Measurements from ENCODE around the gene SLC12A2.

The SLC12A2 gene

DNA sequence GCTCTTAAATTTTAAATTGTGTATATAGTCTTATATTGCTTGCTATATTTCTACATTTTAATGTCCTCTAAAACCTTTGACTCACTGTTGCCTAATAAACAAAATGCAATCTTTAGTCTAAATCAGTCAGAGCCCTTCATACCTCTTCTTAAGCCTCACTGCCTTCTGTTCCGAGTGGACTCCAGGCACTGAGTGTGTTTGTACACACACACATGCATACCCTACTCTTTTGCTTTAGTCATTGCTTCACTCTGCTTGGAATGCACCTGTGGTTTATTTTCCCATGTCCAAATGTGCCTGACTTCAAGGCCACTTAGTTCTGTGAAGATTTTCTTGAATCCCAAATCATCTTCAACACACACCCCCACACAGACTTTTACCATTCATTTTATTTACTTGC lies 60.9 kb downstream of the SLC12A2 start:
- ATAC-seq (ENCODE audit: insufficient read depth, low read depth), result no peak
- Histone ChIP-seq H3K4me1 (ENCODE audit: insufficient read depth, low read length) (no peaks in the 10 kb centered on the region), H3K79me2 (ENCODE audit: insufficient read depth, low read length) (no peaks in the 10 kb centered on the region), H3K9ac (ENCODE audit: low read depth, low read length) (no peak overlapping the region), H3K27me3 (ENCODE audit: insufficient read depth, low read length, poor library complexity) (no peaks in the 10 kb centered on the region), H3K36me3 (ENCODE audit: insufficient read depth, low read length) (peaks cover 16% of the 10 kb centered on the region; the same call in 1 of the 2 replicates), H2AFZ (ENCODE audit: low read depth, low read length) (no peak overlapping the region), H3K9me3 (ENCODE audit: insufficient read depth, low read length, severe bottlenecking) (no peaks in the 10 kb centered on the region), H4K20me1 (ENCODE audit: insufficient read depth, low read length) (no peaks in the 10 kb centered on the region), H3K4me3 (ENCODE audit: low read depth in 1 of 2, low read length in 2 of 2) (no peak overlapping the region), H3K4me2 (ENCODE audit: insufficient read depth, low read length) (no peak overlapping the region), H3K27ac (ENCODE audit: low read length) (no peak overlapping the region)
- TF ChIP-seq EZH2 (IDR thresholded peaks at IDR 0.05; ENCODE audit: borderline replicate concordance, low read depth, low read length, severe bottlenecking) (no peak), CTCF (IDR thresholded peaks at IDR 0.05; ENCODE audit: borderline replicate concordance, extremely low read depth, low read length, poor library complexity, severe bottlenecking) (no peak)
- DNase-seq, result no peak

- Histone ChIP-seq H3K79me2 (ENCODE audit: insufficient read depth, low read length) (no peaks in the 10 kb centered on the region), H3K27me3 (ENCODE audit: insufficient read depth, low read length, poor library complexity) (no peaks in the 10 kb centered on the region), H3K9ac (ENCODE audit: low read depth, low read length) (no peak overlapping the region), H3K4me2 (ENCODE audit: insufficient read depth, low read length) (no peak overlapping the region), H2AFZ (ENCODE audit: low read depth, low read length) (no peak overlapping the region), H3K4me3 (ENCODE audit: low read depth in 1 of 2, low read length in 2 of 2) (no peak overlapping the region), H3K9me3 (ENCODE audit: insufficient read depth, low read length, severe bottlenecking) (no peaks in the 10 kb centered on the region), H3K27ac (ENCODE audit: low read length) (no peak overlapping the region), H4K20me1 (ENCODE audit: insufficient read depth, low read length) (no peaks in the 10 kb centered on the region), H3K36me3 (ENCODE audit: insufficient read depth, low read length) (peaks cover 22% of the 10 kb centered on the region), H3K4me1 (ENCODE audit: insufficient read depth, low read length) (no peaks in the 10 kb centered on the region)
- ATAC-seq (ENCODE audit: insufficient read depth, low read depth) (no peak), DNase-seq (no peak)
- no peak for TF ChIP-seq EZH2 (IDR thresholded peaks at IDR 0.05; ENCODE audit: borderline replicate concordance, low read depth, low read length, severe bottlenecking)
- TF ChIP-seq CTCF (IDR thresholded peaks at IDR 0.05; ENCODE audit: borderline replicate concordance, extremely low read depth, low read length, poor library complexity, severe bottlenecking), result no peak
Measured at GRCh38 chr5:128146671-128147070, 63.1 kb downstream of the SLC12A2 start.

DNA sequence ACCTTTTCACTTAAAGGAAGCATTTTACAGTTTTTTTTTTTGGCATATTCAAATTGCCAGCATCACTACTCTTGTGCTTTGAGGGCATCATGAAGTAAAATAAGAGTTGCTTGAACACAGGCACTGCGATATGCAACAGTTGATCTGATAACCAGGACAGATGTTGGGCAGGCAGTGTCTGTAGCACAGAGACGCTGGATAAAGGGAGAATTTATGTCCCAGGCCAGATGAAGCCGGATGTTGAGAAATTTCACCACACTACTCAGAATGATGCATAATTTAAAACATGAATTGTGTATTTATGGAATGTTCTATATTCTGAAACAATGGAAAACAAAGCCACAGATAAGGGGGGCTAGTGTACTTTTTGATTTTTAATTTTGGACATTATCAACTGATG lies 71.4 kb downstream of the SLC12A2 start:
- DNase-seq, result no peak
- no peaks in the 10 kb centered on the region for H3K9me3 ChIP-seq (ENCODE audit: insufficient read depth, low read length, severe bottlenecking)

More for the DNA sequence above, 71.4 kb downstream of the SLC12A2 start:
- peaks cover 44% of the 10 kb centered on the region for H3K36me3 ChIP-seq (ENCODE audit: insufficient read depth, low read length)
- TF ChIP-seq EZH2 (IDR thresholded peaks at IDR 0.05; ENCODE audit: borderline replicate concordance, low read depth, low read length, severe bottlenecking), result no peak
- no peak for TF ChIP-seq CTCF (IDR thresholded peaks at IDR 0.05; ENCODE audit: borderline replicate concordance, extremely low read depth, low read length, poor library complexity, severe bottlenecking)
- ATAC-seq (ENCODE audit: insufficient read depth, low read depth), result no peak
- H3K4me2 ChIP-seq (ENCODE audit: insufficient read depth, low read length), result no peak overlapping the region
- no peak overlapping the region for H3K9ac ChIP-seq (ENCODE audit: low read depth, low read length)
- no peak overlapping the region for H3K4me3 ChIP-seq (ENCODE audit: low read depth in 1 of 2, low read length in 2 of 2)
- no peaks in the 10 kb centered on the region for H4K20me1 ChIP-seq (ENCODE audit: insufficient read depth, low read length)
- H3K4me1 ChIP-seq (ENCODE audit: insufficient read depth, low read length), result no peaks in the 10 kb centered on the region
- no peak overlapping the region for H3K27ac ChIP-seq (ENCODE audit: low read length)
- H2AFZ ChIP-seq (ENCODE audit: low read depth, low read length), result no peak overlapping the region
- H3K79me2 ChIP-seq (ENCODE audit: insufficient read depth, low read length), result no peaks in the 10 kb centered on the region
- no peaks in the 10 kb centered on the region for H3K27me3 ChIP-seq (ENCODE audit: insufficient read depth, low read length, poor library complexity)
